WERI-Rb-1 (cell line): Measurements from ENCODE around the gene SKI.

Source experiments
- DNase-seq: peaks from one replicate; pipeline ENCODE4 v3.0.0-alpha.2; 2020
- H3K27ac ChIP-seq: fragments of 250-450 bp; sonication (Bioruptor Pico); 2 replicates; pipeline ENCODE4 v1.5.1; 2020; ENCODE audit warnings: mild to moderate bottlenecking, moderate library complexity
- H3K27me3 ChIP-seq: fragments of 250-450 bp; sonication (Bioruptor Pico); 2 replicates; pipeline ENCODE4 v1.5.1; 2021; ENCODE audit warnings: mild to moderate bottlenecking, low read depth, moderate library complexity; ENCODE audit not compliant: insufficient read depth, severe bottlenecking
- H3K36me3 ChIP-seq: fragments of 250-450 bp; sonication (Bioruptor Pico); 2 replicates; pipeline ENCODE4 v1.5.1; 2020; ENCODE audit warnings: mild to moderate bottlenecking, moderate library complexity
- H3K4me3 ChIP-seq: 2 replicates; pipeline ENCODE4 v1.5.1; 2011; ENCODE audit warnings: low read depth, mild to moderate bottlenecking, control low read depth, low read length
- H3K9me3 ChIP-seq: fragments of 250-450 bp; sonication (Bioruptor Pico); 2 replicates; pipeline ENCODE4 v1.5.1; 2021; ENCODE audit warnings: mild to moderate bottlenecking, moderate library complexity; ENCODE audit not compliant: severe bottlenecking
- CTCF ChIP-seq: IDR thresholded peaks from 2 replicates; pipeline ENCODE4 v1.5.1; 2011; ENCODE audit warnings: low read depth, mild to moderate bottlenecking, control low read depth, inconsistent platforms, low read length

The SKI gene

GRCh38 chr1:2356911-2357845, 129.1 kb downstream of the SKI start:
- Histone ChIP-seq H3K36me3 (no peaks in the 10 kb centered on the region), H3K4me3 (no peak overlapping the region), H3K27ac (no peak overlapping the region), H3K9me3 (no peaks in the 10 kb centered on the region), H3K27me3 (no peaks in the 10 kb centered on the region)
- no peak for DNase-seq
- no peak for TF ChIP-seq CTCF

DNA sequence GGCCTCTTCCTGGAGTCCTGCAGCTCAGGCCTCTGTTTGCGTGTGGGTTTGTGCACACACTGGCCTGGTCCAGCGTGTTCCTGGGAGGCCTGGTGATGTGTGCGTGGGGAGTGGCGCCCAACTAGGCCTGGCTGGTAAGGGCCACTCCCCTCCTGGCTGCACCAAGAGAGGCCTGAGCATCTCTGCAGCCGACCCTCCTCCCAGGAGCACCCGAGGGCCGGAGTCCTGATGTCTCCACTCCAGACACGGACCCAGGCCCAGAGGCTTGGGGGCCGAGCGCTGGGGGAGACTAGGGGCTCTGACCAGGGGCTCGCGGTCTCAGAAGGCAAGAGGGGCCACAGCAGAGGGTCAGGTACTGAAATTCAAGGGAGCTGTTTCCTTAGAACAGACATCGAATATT, 130.0 kb downstream of the SKI start:
- no peak overlapping the region for H3K4me3 ChIP-seq
- H3K36me3 ChIP-seq = no peaks in the 10 kb centered on the region
- H3K9me3 ChIP-seq = no peaks in the 10 kb centered on the region
- no peak overlapping the region for H3K27ac ChIP-seq
- DNase-seq = no peak
- H3K27me3 ChIP-seq = no peaks in the 10 kb centered on the region
- no peak for TF ChIP-seq CTCF

- no peak overlapping the region for H3K4me3 ChIP-seq
- H3K27me3 ChIP-seq = no peaks in the 10 kb centered on the region
- no peaks in the 10 kb centered on the region for H3K9me3 ChIP-seq
- H3K36me3 ChIP-seq = no peaks in the 10 kb centered on the region
- no peak overlapping the region for H3K27ac ChIP-seq
- DNase-seq = no peak
- no peak for TF ChIP-seq CTCF
Observed at GRCh38 chr1:2358651-2359640, 130.8 kb downstream of the SKI start.
